H1 (cell line): ENCODE results near the gene RHBDD1. TPM values are rescaled to one million over a fixed set of nuclear protein-coding genes. Genes with fewer than 3 reads are reported as not detected.

ENCODE experiments used
- CTCF ChIA-PET: fragments of 300-600 bp; sonication (Branson Sonifier 250); formaldehyde crosslinking; loops from one replicate; lab custom pipeline; 2021; ENCODE audit not compliant: partially characterized antibody; lab: Charles Lee
- POLR2A ChIA-PET: fragments of 300-600 bp; sonication (Branson Sonifier 250); formaldehyde crosslinking; loops from one replicate; lab custom pipeline; 2021; ENCODE audit warnings: inconsistent platforms; ENCODE audit not compliant: partially characterized antibody; lab: Charles Lee
- DNase-seq, 2 experiments: peaks; one replicate each; pipeline versions ENCODE4 v3.0.0 to v3.0.0-alpha.2; 2010 to 2022; ENCODE audit warnings: low spot score in 2 of 2, low read depth in 1 of 2, mixed read lengths in 1 of 2
- FAIRE-seq: peaks from 2 replicates; lab custom pipeline; 2011; peaks lifted over from hg19 to GRCh38; lab: Jason Lieb, UNC
- H2AFZ ChIP-seq: 2 replicates; pipeline ENCODE4 v1.8.1; 2012; ENCODE audit warnings: low read length, inconsistent platforms
- H2AK5ac ChIP-seq: 2 replicates; pipeline ENCODE4 v1.6.1; 2013; ENCODE audit warnings: low read depth, low read length
- H2BK120ac ChIP-seq: replicated peaks from 2 replicates; pipeline ENCODE3; 2013; ENCODE audit warnings: low read depth, low read length, inconsistent platforms
- H2BK12ac ChIP-seq: 2 replicates; pipeline ENCODE4 v1.6.1; 2013; ENCODE audit warnings: low read depth, low read length
- H2BK15ac ChIP-seq: 2 replicates; pipeline ENCODE4 v1.6.1; 2013; ENCODE audit warnings: low read length
- H2BK20ac ChIP-seq: 2 replicates; pipeline ENCODE4 v1.6.1; 2013; ENCODE audit warnings: low read length
- H2BK5ac ChIP-seq: 2 replicates; pipeline ENCODE4 v1.6.1; 2013; ENCODE audit warnings: low read depth, low read length
- H3K14ac ChIP-seq: 2 replicates; pipeline ENCODE4 v1.6.1; 2013; ENCODE audit warnings: inconsistent platforms; ENCODE audit not compliant: insufficient read length
- H3K18ac ChIP-seq: 2 replicates; pipeline ENCODE4 v1.6.1; 2013; ENCODE audit warnings: low read length; ENCODE audit errors: extremely low read depth
- H3K23ac ChIP-seq: 2 replicates; pipeline ENCODE4 v1.6.1; 2013; ENCODE audit warnings: inconsistent platforms; ENCODE audit not compliant: insufficient read length
- H3K23me2 ChIP-seq: 2 replicates; pipeline ENCODE4 v1.6.1; 2013; ENCODE audit warnings: low read depth, low read length
- H3K27ac ChIP-seq: 2 replicates; pipeline ENCODE4 v1.6.1; 2011; ENCODE audit warnings: low read depth, low read length, inconsistent platforms
- H3K27me3 ChIP-seq, 4 experiments: replicated peaks in 1 of 4; 1 replicate in 1 of 4; 2 replicates in 3 of 4; pipeline versions ENCODE4 v1.6.1 to v1.8.1; 2011 to 2013; ENCODE audit warnings: low read length in 3 of 4, mild to moderate bottlenecking in 3 of 4, inconsistent platforms in 2 of 4, mixed read lengths in 2 of 4, moderate library complexity in 1 of 4; ENCODE audit not compliant: control insufficient read depth in 3 of 4, insufficient read depth in 3 of 4; ENCODE audit errors: extremely low read depth in 1 of 4
- H3K36me3 ChIP-seq, 4 experiments: 2 replicates each; pipeline versions ENCODE4 v1.6.1 to v1.8.1; 2011 to 2013; ENCODE audit warnings: mild to moderate bottlenecking in 4 of 4, low read length in 3 of 4, moderate library complexity in 2 of 4, control low read depth in 1 of 4, inconsistent platforms in 1 of 4; ENCODE audit not compliant: insufficient read depth in 4 of 4, control insufficient read depth in 2 of 4
- H3K4ac ChIP-seq: replicated peaks from 2 replicates; pipeline ENCODE3; 2013; ENCODE audit warnings: low read length, low read depth, mixed read lengths, inconsistent platforms; ENCODE audit not compliant: insufficient read length
- H3K4me1 ChIP-seq, 4 experiments: replicated peaks in 1 of 4; 1 replicate in 1 of 4; 2 replicates in 3 of 4; pipeline versions ENCODE4 v1.6.1 to v1.8.1; 2011 to 2013; ENCODE audit warnings: low read length in 3 of 4, inconsistent platforms in 2 of 4, mixed read lengths in 1 of 4; ENCODE audit not compliant: insufficient read depth in 4 of 4, control insufficient read depth in 3 of 4
- H3K4me2 ChIP-seq, 2 experiments: 2 replicates each; pipeline versions ENCODE4 v1.6.1 to v1.8.1; 2011 to 2013; ENCODE audit warnings: low read depth in 2 of 2, low read length in 2 of 2, control low read depth in 1 of 2, inconsistent platforms in 1 of 2, mild to moderate bottlenecking in 1 of 2; ENCODE audit not compliant: insufficient read depth in 1 of 2
- H3K4me3 ChIP-seq, 4 experiments: fragments of 200-600, 300-600 bp in 1 of 4; sonication (generic), shearing (Covaris generic), sonication (Bioruptor Twin) in 1 of 4; 2 replicates each; pipeline versions ENCODE4 v1.5.1 to v1.8.1; 2011 to 2016; ENCODE audit warnings: low read length in 4 of 4, low read depth in 3 of 4, control low read depth in 2 of 4, inconsistent platforms in 2 of 4, mild to moderate bottlenecking in 2 of 4, mixed read lengths in 1 of 4, moderate library complexity in 1 of 4; ENCODE audit not compliant: insufficient read depth in 2 of 4; ENCODE audit errors: extremely low read depth in 1 of 4
- H3K56ac ChIP-seq: replicated peaks from 2 replicates; pipeline ENCODE3; 2013; ENCODE audit warnings: low read depth, mild to moderate bottlenecking, mixed read lengths, low read length, inconsistent platforms; ENCODE audit not compliant: insufficient read length
- H3K79me1 ChIP-seq: 2 replicates; pipeline ENCODE4 v1.6.1; 2013; ENCODE audit warnings: low read depth, low read length, control low read depth
- H3K79me2 ChIP-seq, 2 experiments: 2 replicates each; pipeline versions ENCODE4 v1.6.1 to v1.8.1; 2012 to 2013; ENCODE audit warnings: low read length in 2 of 2, mild to moderate bottlenecking in 2 of 2, inconsistent platforms in 1 of 2; ENCODE audit not compliant: insufficient read depth in 2 of 2, control insufficient read depth in 1 of 2
- H3K9ac ChIP-seq, 4 experiments: replicated peaks in 1 of 4; 1 replicate in 1 of 4; 2 replicates in 3 of 4; pipeline versions ENCODE4 v1.6.1 to v1.8.1; 2011 to 2013; ENCODE audit warnings: low read depth in 3 of 4, low read length in 3 of 4, control low read depth in 2 of 4, mild to moderate bottlenecking in 2 of 4, moderate library complexity in 2 of 4, inconsistent platforms in 1 of 4; ENCODE audit errors: extremely low read depth in 1 of 4
- H3K9me3 ChIP-seq, 2 experiments: 2 replicates each; pipeline versions ENCODE4 v1.6.1 to v1.8.1; 2012 to 2013; ENCODE audit warnings: mild to moderate bottlenecking in 2 of 2, moderate library complexity in 2 of 2, control low read depth in 1 of 2, inconsistent platforms in 1 of 2, low read depth in 1 of 2, low read length in 1 of 2, mixed read lengths in 1 of 2; ENCODE audit not compliant: insufficient read depth in 2 of 2
- H4K20me1 ChIP-seq, 2 experiments: replicated peaks in 1 of 2; 2 replicates each; pipeline versions ENCODE3 to v1.8.1; 2011 to 2013; ENCODE audit warnings: inconsistent platforms in 2 of 2, low read length in 2 of 2, mild to moderate bottlenecking in 1 of 2; ENCODE audit not compliant: insufficient read depth in 2 of 2, control insufficient read depth in 1 of 2
- H4K5ac ChIP-seq: 2 replicates; pipeline ENCODE4 v1.6.1; 2013; ENCODE audit warnings: low read length, low read depth, mixed read lengths, inconsistent platforms; ENCODE audit not compliant: insufficient read length
- H4K8ac ChIP-seq: 2 replicates; pipeline ENCODE4 v1.8.0; 2013; ENCODE audit warnings: mild to moderate bottlenecking, moderate library complexity, low read length, inconsistent platforms; ENCODE audit not compliant: insufficient read depth; ENCODE audit errors: extremely low read depth
- H4K91ac ChIP-seq: replicated peaks from 2 replicates; pipeline ENCODE3; 2013; ENCODE audit warnings: low read length, mixed read lengths, inconsistent platforms; ENCODE audit not compliant: insufficient read length
- BACH1 ChIP-seq: IDR thresholded peaks from 2 replicates; pipeline ENCODE4 v1.6.1; 2012; ENCODE audit warnings: low read length, improper control_type of control experiment
- CREB1 ChIP-seq: IDR thresholded peaks from 2 replicates; pipeline ENCODE4 v1.6.1; 2012; ENCODE audit warnings: inconsistent platforms
- EGR1 ChIP-seq: IDR thresholded peaks from 2 replicates; pipeline ENCODE4 v1.6.1; 2011; ENCODE audit warnings: low read depth, low read length, borderline replicate concordance
- KDM1A ChIP-seq: fragments of 200-600, 300-600 bp; sonication (generic); IDR thresholded peaks from 2 replicates; pipeline ENCODE4 v1.7.1; 2016; ENCODE audit warnings: mild to moderate bottlenecking, low read length, borderline replicate concordance
- SP4 ChIP-seq: IDR thresholded peaks from 2 replicates; pipeline ENCODE4 v1.6.1; 2012; ENCODE audit warnings: low read length, inconsistent platforms
- YY1 ChIP-seq: IDR thresholded peaks from 2 replicates; pipeline ENCODE4 v1.6.1; 2011; ENCODE audit warnings: low read depth, mild to moderate bottlenecking, low read length
- WGBS, 2 experiments: shearing (Covaris generic) in 1 of 2; methylation state at CpG; one replicate each; pipeline versions ENCODE4 v1.1.6 to v1.1.7; 2013 to 2015; ENCODE audit warnings: low lambda C conversion rate in 2 of 2, mixed read lengths in 2 of 2, inconsistent platforms in 1 of 2, low coverage in 1 of 2, missing lambda C conversion rate in 1 of 2; ENCODE audit not compliant: insufficient replicate concordance in 2 of 2, insufficient coverage in 1 of 2, insufficient read length in 1 of 2; ENCODE audit errors: extremely low coverage in 1 of 2, missing lambda C conversion rate in 1 of 2; 5-methylcytosine and 5-hydroxymethylcytosine counted together
- polyA plus RNA-seq, 7 experiments: library from polyadenylated mRNA; depleted of rRNA in 3 of 7; stranded (reverse) in 5 of 7; unstranded in 2 of 7; fragments of >200 nt in 5 of 7; fragments of 200-250 nt in 2 of 7; gene quantifications; 1 replicate in 5 of 7; 2 replicates in 1 of 7; 4 replicates in 1 of 7; pipeline versions ENCODE4 v1.2.1 to v1.2.3, GENCODE V29; 2011 to 2013; ENCODE audit warnings: missing spikeins in 2 of 7, mixed read lengths in 2 of 7
- total RNA-seq: library from RNA; stranded (reverse); fragmentation: NEBNext Ultra II Directional; extraction: Animal tissue kit (Norgen Biotek cat#: 25700); gene quantifications from 2 replicates; pipeline ENCODE4 v1.2.1, GENCODE V29; 2021

RHBDD1 gene
- total and polyA plus RNA-seq, 2 of the 8 experiments (the other 6 are each of a cell fraction or from before 2014, with no cell fraction given), result 10.5 to 23.1 TPM

- Histone ChIP-seq H3K9ac (no peak overlapping the region), H3K4ac (no peak overlapping the region), H3K56ac (no peak overlapping the region), H3K27me3 (no peaks in the 10 kb centered on the region), H3K23ac (no peak overlapping the region), H3K79me2 (peaks cover 0 to 76% of the 10 kb centered on the region in 2 experiments; a peak in 3 of 4 replicates), H4K91ac (no peak overlapping the region), H4K20me1 (no peaks in the 10 kb centered on the region), H2BK20ac (no peak overlapping the region), H3K27ac (no peak overlapping the region), H4K8ac (no peak overlapping the region), H2AFZ (no peak overlapping the region), H3K79me1 (no peaks in the 10 kb centered on the region), H2BK12ac (no peak overlapping the region; the same call in 1 of the 2 replicates), H3K36me3 (peaks cover 0 to 10% (median 0%) of the 10 kb centered on the region in 4 experiments; a peak in 1 of 8 replicates), H2BK5ac (no peak overlapping the region), H4K5ac (no peak overlapping the region), H3K14ac (no peak overlapping the region), H2BK120ac (no peak overlapping the region), H2BK15ac (no peak overlapping the region), H3K4me1 (peaks cover 9 to 14% (median 10%) of the 10 kb centered on the region in 4 experiments), H3K4me2 (peak overlapping the region in 1 of 2 experiments; percentile 95; a peak in 1 of 4 replicates), H2AK5ac (no peak overlapping the region), H3K4me3 (peak overlapping the region in 1 of 4 experiments; percentile 59; a peak in 1 of 8 replicates), H3K9me3 (no peaks in the 10 kb centered on the region), H3K18ac (no peak overlapping the region), H3K23me2 (peaks cover 7% of the 10 kb centered on the region; the same call in 1 of the 2 replicates)
- FAIRE-seq (no peak), DNase-seq (no peak)
- ChIA-PET CTCF (interaction anchor here (0.6 to 1.8 kb wide), 6 partner anchors 11 to 574 kb away, joined by 3 to 10 read pairs (median 3); no protein-coding TSS in a partner anchor), POLR2A (interaction anchor here (1.0 to 1.5 kb wide), 5 partner anchors 8 to 306 kb away, joined by 3 to 6 read pairs (median 3); partner anchors contain the start of gene RHBDD1)
- WGBS, 2 experiments, result 94% methylated on average over 1 of the region's 1 CpG; no CpG with 5 or more reads in 1 of the 2 experiments
- TF ChIP-seq YY1 (no peak), CREB1 (no peak), BACH1 (no peak), KDM1A (no peak), EGR1 (no peak), SP4 (no peak)
These were observed 45.8 kb upstream of the RHBDD1 start for GRCh38 chr2:226790011-226790410.
